ENCODE results near the gene FAAP100.

GRCh38 chr17:81558941-81559806, 7.0 kb upstream of the FAAP100 start:
- TF ChIP-seq EZH2phosphoT487 (IDR thresholded peaks at IDR 0.05; ENCODE audit: borderline replicate concordance, low read depth) (no peak), MEF2A (IDR thresholded peaks at IDR 0.05; ENCODE audit: borderline replicate concordance, low read depth) (no peak)
